HCT116 (cell line): ENCODE data around the gene LRRC3.

Experiments
- EZH2phosphoT487 ChIP-seq: fragments of 200-600 bp; IDR thresholded peaks from 2 replicates; pipeline ENCODE4 v1.6.1; 2018; ENCODE audit warnings: antibody characterized with exemption, borderline replicate concordance
- FOSL1 ChIP-seq: IDR thresholded peaks from 2 replicates; pipeline ENCODE4 v1.6.1; 2012; ENCODE audit warnings: low read depth
- JUND ChIP-seq: IDR thresholded peaks from 2 replicates; pipeline ENCODE4 v1.6.1; 2012
- POLR2A ChIP-seq: IDR thresholded peaks from 2 replicates; pipeline ENCODE4 v1.7.0; 2011; ENCODE audit warnings: borderline replicate concordance; ENCODE audit not compliant: insufficient read depth, insufficient read length; ENCODE audit errors: extremely low read depth
- POLR2AphosphoS5 ChIP-seq: IDR thresholded peaks from 2 replicates; pipeline ENCODE4 v1.6.1; 2011; ENCODE audit warnings: mild to moderate bottlenecking, low read depth, low read length, moderate library complexity
- RAD21 ChIP-seq: IDR thresholded peaks from 2 replicates; pipeline ENCODE4 v1.6.1; 2012; ENCODE audit warnings: low read depth, mild to moderate bottlenecking
- TCF7L2 ChIP-seq: IDR thresholded peaks from 2 replicates; pipeline ENCODE4 v1.7.0; 2011; ENCODE audit warnings: borderline replicate concordance, inconsistent platforms; ENCODE audit not compliant: insufficient read depth, insufficient read length; ENCODE audit errors: extremely low read depth
- YY1 ChIP-seq: IDR thresholded peaks from 2 replicates; pipeline ENCODE4 v1.6.1; 2011; ENCODE audit warnings: low read length, low read depth, moderate library complexity, mild to moderate bottlenecking; ENCODE audit not compliant: insufficient replicate concordance; ENCODE audit errors: extremely low read depth
- TF ChIP-seq, protein P1 (sequence below), 3 experiments: fragments of 200-600 bp in 1 of 3; sonication (generic) in 1 of 3; IDR thresholded peaks in 2 of 3; conservative IDR thresholded peaks in 1 of 3; 2 replicates each; pipeline ENCODE4 v1.5.1; 2012 to 2017; ENCODE audit warnings: low read depth in 2 of 3, low read length in 2 of 3, antibody characterized with exemption in 1 of 3, borderline replicate concordance in 1 of 3, control low read depth in 1 of 3, mild to moderate bottlenecking in 1 of 3, mixed read lengths in 1 of 3, mixed run types in 1 of 3, moderate library complexity in 1 of 3; ENCODE audit not compliant: insufficient read depth in 1 of 3
- TF ChIP-seq, protein P2 (sequence below): IDR thresholded peaks from 2 replicates; pipeline ENCODE4 v1.6.1; 2011; ENCODE audit warnings: mild to moderate bottlenecking, low read length, moderate library complexity; ENCODE audit not compliant: insufficient replicate concordance; ENCODE audit errors: extremely low read depth
- TF ChIP-seq, protein P3 (sequence below): IDR thresholded peaks from 2 replicates; pipeline ENCODE4 v1.6.1; 2012
- TF ChIP-seq, protein P4 (sequence below): IDR thresholded peaks from 2 replicates; pipeline ENCODE4 v1.6.1; 2012; ENCODE audit warnings: low read depth

DNA sequence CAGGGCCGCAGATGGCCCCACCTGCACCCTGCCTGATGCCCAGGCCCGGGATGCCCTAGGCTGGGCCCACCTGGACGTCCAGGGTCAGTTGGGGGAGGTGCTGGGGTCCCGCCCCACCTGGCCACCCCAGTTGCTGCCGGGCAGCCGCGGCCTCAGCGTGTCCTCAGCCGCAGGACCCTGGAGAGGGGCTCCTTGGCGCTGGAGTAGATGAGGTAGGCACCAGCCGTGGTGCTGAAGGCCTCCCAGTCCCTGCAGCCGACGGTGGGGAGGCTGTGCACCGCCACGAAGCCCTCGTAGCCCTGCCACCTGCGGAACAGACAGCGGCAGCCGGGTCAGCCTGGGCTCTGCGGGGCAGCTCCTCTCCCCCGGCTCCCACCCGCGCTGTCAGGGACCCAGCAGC, 44.3 kb downstream of the LRRC3 start:
- no peak for TF ChIP-seq POLR2AphosphoS5
- TF ChIP-seq, protein P1, sequence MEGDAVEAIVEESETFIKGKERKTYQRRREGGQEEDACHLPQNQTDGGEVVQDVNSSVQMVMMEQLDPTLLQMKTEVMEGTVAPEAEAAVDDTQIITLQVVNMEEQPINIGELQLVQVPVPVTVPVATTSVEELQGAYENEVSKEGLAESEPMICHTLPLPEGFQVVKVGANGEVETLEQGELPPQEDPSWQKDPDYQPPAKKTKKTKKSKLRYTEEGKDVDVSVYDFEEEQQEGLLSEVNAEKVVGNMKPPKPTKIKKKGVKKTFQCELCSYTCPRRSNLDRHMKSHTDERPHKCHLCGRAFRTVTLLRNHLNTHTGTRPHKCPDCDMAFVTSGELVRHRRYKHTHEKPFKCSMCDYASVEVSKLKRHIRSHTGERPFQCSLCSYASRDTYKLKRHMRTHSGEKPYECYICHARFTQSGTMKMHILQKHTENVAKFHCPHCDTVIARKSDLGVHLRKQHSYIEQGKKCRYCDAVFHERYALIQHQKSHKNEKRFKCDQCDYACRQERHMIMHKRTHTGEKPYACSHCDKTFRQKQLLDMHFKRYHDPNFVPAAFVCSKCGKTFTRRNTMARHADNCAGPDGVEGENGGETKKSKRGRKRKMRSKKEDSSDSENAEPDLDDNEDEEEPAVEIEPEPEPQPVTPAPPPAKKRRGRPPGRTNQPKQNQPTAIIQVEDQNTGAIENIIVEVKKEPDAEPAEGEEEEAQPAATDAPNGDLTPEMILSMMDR (IDR thresholded peaks at IDR 0.05 in 2 of 3, conservative IDR thresholded peaks at IDR 0.05 in 1 of 3; ENCODE audit: borderline replicate concordance in 1 of 3, insufficient read depth in 1 of 3, low read depth in 2 of 3, low read length in 2 of 3), result no peak
- no peak for TF ChIP-seq FOSL1
- TF ChIP-seq POLR2A, result no peak
- TF ChIP-seq RAD21, result no peak
- TF ChIP-seq, protein P2, sequence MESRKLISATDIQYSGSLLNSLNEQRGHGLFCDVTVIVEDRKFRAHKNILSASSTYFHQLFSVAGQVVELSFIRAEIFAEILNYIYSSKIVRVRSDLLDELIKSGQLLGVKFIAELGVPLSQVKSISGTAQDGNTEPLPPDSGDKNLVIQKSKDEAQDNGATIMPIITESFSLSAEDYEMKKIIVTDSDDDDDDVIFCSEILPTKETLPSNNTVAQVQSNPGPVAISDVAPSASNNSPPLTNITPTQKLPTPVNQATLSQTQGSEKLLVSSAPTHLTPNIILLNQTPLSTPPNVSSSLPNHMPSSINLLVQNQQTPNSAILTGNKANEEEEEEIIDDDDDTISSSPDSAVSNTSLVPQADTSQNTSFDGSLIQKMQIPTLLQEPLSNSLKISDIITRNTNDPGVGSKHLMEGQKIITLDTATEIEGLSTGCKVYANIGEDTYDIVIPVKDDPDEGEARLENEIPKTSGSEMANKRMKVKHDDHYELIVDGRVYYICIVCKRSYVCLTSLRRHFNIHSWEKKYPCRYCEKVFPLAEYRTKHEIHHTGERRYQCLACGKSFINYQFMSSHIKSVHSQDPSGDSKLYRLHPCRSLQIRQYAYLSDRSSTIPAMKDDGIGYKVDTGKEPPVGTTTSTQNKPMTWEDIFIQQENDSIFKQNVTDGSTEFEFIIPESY, result no peak
- no peak for TF ChIP-seq EZH2phosphoT487
- TF ChIP-seq, protein P3, sequence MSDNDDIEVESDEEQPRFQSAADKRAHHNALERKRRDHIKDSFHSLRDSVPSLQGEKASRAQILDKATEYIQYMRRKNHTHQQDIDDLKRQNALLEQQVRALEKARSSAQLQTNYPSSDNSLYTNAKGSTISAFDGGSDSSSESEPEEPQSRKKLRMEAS, result no peak
- TF ChIP-seq JUND, result no peak
- TF ChIP-seq, protein P4, sequence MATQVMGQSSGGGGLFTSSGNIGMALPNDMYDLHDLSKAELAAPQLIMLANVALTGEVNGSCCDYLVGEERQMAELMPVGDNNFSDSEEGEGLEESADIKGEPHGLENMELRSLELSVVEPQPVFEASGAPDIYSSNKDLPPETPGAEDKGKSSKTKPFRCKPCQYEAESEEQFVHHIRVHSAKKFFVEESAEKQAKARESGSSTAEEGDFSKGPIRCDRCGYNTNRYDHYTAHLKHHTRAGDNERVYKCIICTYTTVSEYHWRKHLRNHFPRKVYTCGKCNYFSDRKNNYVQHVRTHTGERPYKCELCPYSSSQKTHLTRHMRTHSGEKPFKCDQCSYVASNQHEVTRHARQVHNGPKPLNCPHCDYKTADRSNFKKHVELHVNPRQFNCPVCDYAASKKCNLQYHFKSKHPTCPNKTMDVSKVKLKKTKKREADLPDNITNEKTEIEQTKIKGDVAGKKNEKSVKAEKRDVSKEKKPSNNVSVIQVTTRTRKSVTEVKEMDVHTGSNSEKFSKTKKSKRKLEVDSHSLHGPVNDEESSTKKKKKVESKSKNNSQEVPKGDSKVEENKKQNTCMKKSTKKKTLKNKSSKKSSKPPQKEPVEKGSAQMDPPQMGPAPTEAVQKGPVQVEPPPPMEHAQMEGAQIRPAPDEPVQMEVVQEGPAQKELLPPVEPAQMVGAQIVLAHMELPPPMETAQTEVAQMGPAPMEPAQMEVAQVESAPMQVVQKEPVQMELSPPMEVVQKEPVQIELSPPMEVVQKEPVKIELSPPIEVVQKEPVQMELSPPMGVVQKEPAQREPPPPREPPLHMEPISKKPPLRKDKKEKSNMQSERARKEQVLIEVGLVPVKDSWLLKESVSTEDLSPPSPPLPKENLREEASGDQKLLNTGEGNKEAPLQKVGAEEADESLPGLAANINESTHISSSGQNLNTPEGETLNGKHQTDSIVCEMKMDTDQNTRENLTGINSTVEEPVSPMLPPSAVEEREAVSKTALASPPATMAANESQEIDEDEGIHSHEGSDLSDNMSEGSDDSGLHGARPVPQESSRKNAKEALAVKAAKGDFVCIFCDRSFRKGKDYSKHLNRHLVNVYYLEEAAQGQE, result no peak
- no peak for TF ChIP-seq YY1
- TF ChIP-seq TCF7L2, result no peak
